HEK293 (cell line): ENCODE data around the gene PTPRCAP.

Experiments used
- BCL11B ChIP-seq: fragments of 450-650 bp; formaldehyde crosslinking; IDR thresholded peaks from 2 replicates; pipeline ENCODE4 v1.5.1; 2016; ENCODE audit warnings: low read depth, missing biosample characterization, missing genetic modification characterization
- BCL6B ChIP-seq: fragments of 450-650 bp; formaldehyde crosslinking; IDR thresholded peaks from 2 replicates; pipeline ENCODE4 v1.5.1; 2017; ENCODE audit warnings: missing biosample characterization, missing genetic modification characterization
- CTCF ChIP-seq: fragments of 450-650 bp; formaldehyde crosslinking; IDR thresholded peaks from 2 replicates; pipeline ENCODE4 v1.5.1; 2016; ENCODE audit warnings: missing biosample characterization, missing genetic modification characterization
- HOXD13 ChIP-seq: sonication (generic); formaldehyde crosslinking; IDR thresholded peaks from 2 replicates; pipeline ENCODE4 v1.8.0; 2022; ENCODE audit warnings: missing genetic modification reagents, borderline replicate concordance
- KLF16 ChIP-seq: fragments of 450-650 bp; formaldehyde crosslinking; IDR thresholded peaks from 2 replicates; pipeline ENCODE4 v1.5.1; 2017; ENCODE audit warnings: missing biosample characterization, missing genetic modification characterization
- KLF8 ChIP-seq: fragments of 450-650 bp; formaldehyde crosslinking; IDR thresholded peaks from 2 replicates; pipeline ENCODE4 v1.5.1; 2016; ENCODE audit warnings: missing biosample characterization, missing genetic modification characterization
- MEIS1 ChIP-seq: sonication (generic); formaldehyde crosslinking; IDR thresholded peaks from 2 replicates; pipeline ENCODE4 v1.8.1; 2022; ENCODE audit warnings: missing genetic modification reagents, mild to moderate bottlenecking, borderline replicate concordance
- PRDM4 ChIP-seq: fragments of 450-650 bp; formaldehyde crosslinking; IDR thresholded peaks from 2 replicates; pipeline ENCODE4 v1.5.1; 2017; ENCODE audit warnings: missing biosample characterization, missing genetic modification characterization
- REPIN1 ChIP-seq: fragments of 450-650 bp; formaldehyde crosslinking; IDR thresholded peaks from 2 replicates; pipeline ENCODE4 v1.5.1; 2017; ENCODE audit warnings: missing biosample characterization, missing genetic modification characterization, low read depth
- TRIM28 ChIP-seq: IDR thresholded peaks from 2 replicates; pipeline ENCODE4 v1.6.1; 2011; ENCODE audit warnings: low read length, control low read depth, borderline replicate concordance
- ZBTB48 ChIP-seq: fragments of 450-650 bp; formaldehyde crosslinking; IDR thresholded peaks from 2 replicates; pipeline ENCODE4 v1.5.1; 2016; ENCODE audit warnings: missing biosample characterization, missing genetic modification characterization
- ZNF112 ChIP-seq: fragments of 450-650 bp; formaldehyde crosslinking; IDR thresholded peaks from 2 replicates; pipeline ENCODE4 v1.5.0; 2017; ENCODE audit warnings: missing biosample characterization, missing genetic modification characterization
- ZNF157 ChIP-seq: fragments of 450-650 bp; formaldehyde crosslinking; IDR thresholded peaks from 2 replicates; pipeline ENCODE4 v1.5.1; 2016; ENCODE audit warnings: missing biosample characterization, missing genetic modification characterization
- ZNF175 ChIP-seq: fragments of 450-650 bp; formaldehyde crosslinking; IDR thresholded peaks from 2 replicates; pipeline ENCODE4 v1.5.1; 2016; ENCODE audit warnings: missing biosample characterization, missing genetic modification characterization
- ZNF24 ChIP-seq: fragments of 450-650 bp; formaldehyde crosslinking; IDR thresholded peaks from 2 replicates; pipeline ENCODE4 v1.5.1; 2016; ENCODE audit warnings: missing biosample characterization, missing genetic modification characterization
- ZNF350 ChIP-seq: fragments of 450-650 bp; formaldehyde crosslinking; IDR thresholded peaks from 2 replicates; pipeline ENCODE4 v1.5.0; 2017; ENCODE audit warnings: missing biosample characterization, mild to moderate bottlenecking, missing genetic modification characterization
- ZNF366 ChIP-seq: fragments of 450-650 bp; formaldehyde crosslinking; conservative IDR thresholded peaks from 2 replicates; pipeline ENCODE4 v1.5.1; 2016; ENCODE audit warnings: missing biosample characterization, missing genetic modification characterization
- ZNF404 ChIP-seq: fragments of 450-650 bp; formaldehyde crosslinking; IDR thresholded peaks from 2 replicates; pipeline ENCODE4 v1.5.1; 2017; ENCODE audit warnings: missing biosample characterization, missing genetic modification characterization
- ZNF416 ChIP-seq: fragments of 450-650 bp; formaldehyde crosslinking; IDR thresholded peaks from 2 replicates; pipeline ENCODE4 v1.5.1; 2016; ENCODE audit warnings: missing biosample characterization, missing genetic modification characterization
- ZNF510 ChIP-seq: fragments of 450-650 bp; formaldehyde crosslinking; IDR thresholded peaks from 2 replicates; pipeline ENCODE4 v1.5.1; 2018; ENCODE audit warnings: mild to moderate bottlenecking, missing genetic modification characterization, missing biosample characterization; ENCODE audit not compliant: insufficient replicate concordance
- ZNF521 ChIP-seq: fragments of 450-650 bp; formaldehyde crosslinking; IDR thresholded peaks from 2 replicates; pipeline ENCODE4 v1.5.1; 2017; ENCODE audit warnings: missing biosample characterization, mild to moderate bottlenecking, missing genetic modification characterization
- ZNF555 ChIP-seq: fragments of 450-650 bp; formaldehyde crosslinking; conservative IDR thresholded peaks from 2 replicates; pipeline ENCODE4 v1.5.1; 2017; ENCODE audit warnings: missing biosample characterization, mild to moderate bottlenecking, missing genetic modification characterization, inconsistent platforms
- ZNF580 ChIP-seq: fragments of 450-650 bp; formaldehyde crosslinking; IDR thresholded peaks from 2 replicates; pipeline ENCODE4 v1.5.1; 2016; ENCODE audit warnings: missing biosample characterization, missing genetic modification characterization
- ZNF596 ChIP-seq: fragments of 450-650 bp; IDR thresholded peaks from 2 replicates; pipeline ENCODE4 v1.5.0; 2018; ENCODE audit warnings: missing biosample characterization, mild to moderate bottlenecking, missing genetic modification characterization, moderate library complexity
- ZNF623 ChIP-seq: fragments of 450-650 bp; formaldehyde crosslinking; IDR thresholded peaks from 2 replicates; pipeline ENCODE4 v1.5.1; 2016; ENCODE audit warnings: missing biosample characterization, missing genetic modification characterization
- ZNF664 ChIP-seq: fragments of 450-650 bp; formaldehyde crosslinking; IDR thresholded peaks from 2 replicates; pipeline ENCODE4 v1.5.1; 2016; ENCODE audit warnings: missing biosample characterization, missing genetic modification characterization
- ZNF776 ChIP-seq: fragments of 450-650 bp; formaldehyde crosslinking; IDR thresholded peaks from 2 replicates; pipeline ENCODE4 v1.5.0; 2017; ENCODE audit warnings: missing biosample characterization, missing genetic modification characterization, borderline replicate concordance
- TF ChIP-seq, protein P1 (sequence below): fragments of 450-650 bp; formaldehyde crosslinking; IDR thresholded peaks from 2 replicates; pipeline ENCODE4 v1.5.1; 2016; ENCODE audit warnings: missing biosample characterization, missing genetic modification characterization, borderline replicate concordance
- TF ChIP-seq, protein P2 (sequence below): fragments of 450-650 bp; formaldehyde crosslinking; IDR thresholded peaks from 2 replicates; pipeline ENCODE4 v1.5.1; 2016; ENCODE audit warnings: missing biosample characterization, missing genetic modification characterization
- TF ChIP-seq, protein P3 (sequence below): sonication (generic); formaldehyde crosslinking; IDR thresholded peaks from 2 replicates; pipeline ENCODE4 v1.8.1; 2022; ENCODE audit warnings: mild to moderate bottlenecking, moderate library complexity, missing genetic modification reagents

The PTPRCAP gene

DNA sequence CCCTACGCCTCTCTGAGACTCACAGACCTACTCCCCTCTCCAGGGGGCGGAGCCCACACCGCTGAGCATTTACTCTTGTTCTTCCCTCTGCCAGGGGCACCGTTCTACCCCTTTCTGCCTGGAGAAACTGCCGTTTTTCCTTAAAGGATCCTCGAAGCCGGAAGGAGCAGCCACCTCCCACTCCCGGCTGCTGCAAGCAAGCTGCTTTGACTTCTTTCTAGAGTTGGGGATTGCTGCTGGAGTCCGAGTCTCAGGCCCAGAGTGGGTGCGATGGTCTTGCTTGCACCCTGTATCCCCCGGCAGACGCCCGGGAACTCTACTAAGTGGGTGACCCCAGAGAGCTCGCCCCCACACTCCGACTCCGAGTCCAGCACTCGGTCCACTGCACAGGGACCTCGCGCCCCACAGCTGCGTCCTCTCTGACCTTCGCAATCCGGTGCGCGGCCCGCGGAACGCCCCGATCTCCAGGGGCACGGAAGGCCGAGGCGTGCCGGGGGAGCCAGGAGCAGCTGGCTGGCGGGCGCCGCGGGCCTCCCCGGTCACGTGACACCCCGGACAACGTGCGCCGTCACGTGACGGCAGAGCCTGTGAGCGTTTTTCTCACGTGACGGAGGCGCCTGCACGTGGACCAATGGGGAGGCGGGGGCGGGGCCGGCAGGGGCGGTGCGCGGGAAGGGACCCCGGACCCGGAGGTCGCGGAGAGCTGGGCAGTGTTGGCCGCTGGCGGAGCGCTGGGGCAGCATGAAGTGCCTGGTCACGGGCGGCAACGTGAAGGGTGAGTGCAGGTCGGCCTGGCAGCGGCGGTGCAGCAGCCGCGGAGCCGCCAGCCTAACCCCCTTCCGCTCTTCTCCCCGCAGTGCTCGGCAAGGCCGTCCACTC is 45.9 kb downstream of the PTPRCAP start, which contains the start of gene RAD9A (continued):
- TF ChIP-seq BCL6B (tag by site-specific recombination) = no peak
- TF ChIP-seq CTCF (tag by site-specific recombination) = no peak; the same call in 1 of the 2 replicates
- peak; percentile 47; the same call in 1 of the 2 replicates for TF ChIP-seq KLF8 (tag by site-specific recombination)
- TF ChIP-seq, protein P1, sequence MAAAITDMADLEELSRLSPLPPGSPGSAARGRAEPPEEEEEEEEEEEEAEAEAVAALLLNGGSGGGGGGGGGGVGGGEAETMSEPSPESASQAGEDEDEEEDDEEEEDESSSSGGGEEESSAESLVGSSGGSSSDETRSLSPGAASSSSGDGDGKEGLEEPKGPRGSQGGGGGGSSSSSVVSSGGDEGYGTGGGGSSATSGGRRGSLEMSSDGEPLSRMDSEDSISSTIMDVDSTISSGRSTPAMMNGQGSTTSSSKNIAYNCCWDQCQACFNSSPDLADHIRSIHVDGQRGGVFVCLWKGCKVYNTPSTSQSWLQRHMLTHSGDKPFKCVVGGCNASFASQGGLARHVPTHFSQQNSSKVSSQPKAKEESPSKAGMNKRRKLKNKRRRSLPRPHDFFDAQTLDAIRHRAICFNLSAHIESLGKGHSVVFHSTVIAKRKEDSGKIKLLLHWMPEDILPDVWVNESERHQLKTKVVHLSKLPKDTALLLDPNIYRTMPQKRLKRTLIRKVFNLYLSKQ = no peak
- 0 out of 2 replicates have a peak, but pooled peaks have one; percentile 17 for TF ChIP-seq ZNF580
- no peak for TF ChIP-seq ZNF112 (tag by site-specific recombination)
- TF ChIP-seq HOXD13 = no peak
- no peak for TF ChIP-seq ZNF664 (tag by site-specific recombination)
- TF ChIP-seq ZNF175 = no peak
- TF ChIP-seq, protein P2, sequence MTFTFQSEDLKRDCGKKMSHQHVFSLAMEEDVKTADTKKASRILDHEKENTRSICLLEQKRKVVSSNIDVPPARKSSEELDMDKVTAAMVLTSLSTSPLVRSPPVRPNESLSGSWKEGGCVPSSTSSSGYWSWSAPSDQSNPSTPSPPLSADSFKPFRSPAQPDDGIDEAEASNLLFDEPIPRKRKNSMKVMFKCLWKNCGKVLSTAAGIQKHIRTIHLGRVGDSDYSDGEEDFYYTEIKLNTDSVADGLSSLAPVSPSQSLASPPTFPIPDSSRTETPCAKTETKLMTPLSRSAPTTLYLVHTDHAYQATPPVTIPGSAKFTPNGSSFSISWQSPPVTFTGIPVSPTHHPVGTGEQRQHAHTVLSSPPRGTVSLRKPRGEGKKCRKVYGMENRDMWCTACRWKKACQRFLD (tag by site-specific recombination) = 0 out of 2 replicates have a peak, but pooled peaks have one; percentile 37
- TF ChIP-seq KLF16 = peak; percentile 83
- TF ChIP-seq ZNF416 (tag by site-specific recombination) = no peak
- TF ChIP-seq ZNF510 (tag by site-specific recombination) = no peak
- no peak for TF ChIP-seq ZNF404 (tag by site-specific recombination)
- no peak for TF ChIP-seq MEIS1 (CRISPR knock-in tag)
- TF ChIP-seq ZNF24 (tag by site-specific recombination) = peak; percentile 92
- no peak for TF ChIP-seq ZNF366 (tag by site-specific recombination)
- no peak for TF ChIP-seq ZNF555
- no peak for TF ChIP-seq ZNF596 (tag by site-specific recombination)
- no peak for TF ChIP-seq ZNF776 (tag by site-specific recombination)
- no peak for TF ChIP-seq BCL11B
- no peak for TF ChIP-seq ZNF521 (tag by site-specific recombination)
- TF ChIP-seq REPIN1 = no peak
- TF ChIP-seq TRIM28 = no peak
- TF ChIP-seq, protein P3, sequence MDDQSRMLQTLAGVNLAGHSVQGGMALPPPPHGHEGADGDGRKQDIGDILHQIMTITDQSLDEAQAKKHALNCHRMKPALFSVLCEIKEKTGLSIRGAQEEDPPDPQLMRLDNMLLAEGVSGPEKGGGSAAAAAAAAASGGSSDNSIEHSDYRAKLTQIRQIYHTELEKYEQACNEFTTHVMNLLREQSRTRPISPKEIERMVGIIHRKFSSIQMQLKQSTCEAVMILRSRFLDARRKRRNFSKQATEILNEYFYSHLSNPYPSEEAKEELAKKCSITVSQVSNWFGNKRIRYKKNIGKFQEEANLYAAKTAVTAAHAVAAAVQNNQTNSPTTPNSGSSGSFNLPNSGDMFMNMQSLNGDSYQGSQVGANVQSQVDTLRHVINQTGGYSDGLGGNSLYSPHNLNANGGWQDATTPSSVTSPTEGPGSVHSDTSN (CRISPR knock-in tag) = peak; percentile 72; the same call in 1 of the 2 replicates
- TF ChIP-seq ZNF157 (tag by site-specific recombination) = no peak
- TF ChIP-seq ZBTB48 = no peak; the same call in 1 of the 2 replicates
- no peak for TF ChIP-seq ZNF350 (tag by site-specific recombination)
- 0 out of 2 replicates have a peak, but pooled peaks have one; percentile 16 for TF ChIP-seq PRDM4 (tag by site-specific recombination)
- no peak for TF ChIP-seq ZNF623 (tag by site-specific recombination)
